ENCODE data around the gene ZNRF4.

Gene ZNRF4

GRCh38 chr19:5478925-5479588, 23.8 kb downstream of the ZNRF4 start:
- no peaks in the 10 kb centered on the region for H3K9me2 ChIP-seq (replicated peaks; ENCODE audit: insufficient read depth, low read length)

GRCh38 chr19:5479958-5480357, 24.7 kb downstream of the ZNRF4 start:
- Histone ChIP-seq H3K27me3 (ENCODE audit: low read length) (no peaks in the 10 kb centered on the region), H3K27ac (ENCODE audit: low read depth, low read length) (no peak overlapping the region), H3F3A (ENCODE audit: insufficient read depth) (no peaks in the 10 kb centered on the region), H3K4me3 (ENCODE audit: insufficient read depth, low read length, poor library complexity, severe bottlenecking) (no peak overlapping the region), H3K9me2 (replicated peaks; ENCODE audit: insufficient read depth, low read length) (no peaks in the 10 kb centered on the region), H3K9ac (ENCODE audit: low read length) (no peak overlapping the region), H4K20me1 (ENCODE audit: low read depth, low read length) (no peaks in the 10 kb centered on the region), H3K79me2 (ENCODE audit: insufficient read depth, low read length) (no peaks in the 10 kb centered on the region), H3K36me3 (ENCODE audit: low read length) (no peaks in the 10 kb centered on the region), H3K4me2 (ENCODE audit: low read depth, low read length, poor library complexity, severe bottlenecking) (no peak overlapping the region), H2AFZ (ENCODE audit: low read depth, low read length, severe bottlenecking) (no peak overlapping the region), H3K9me3 (ENCODE audit: insufficient read depth, low read length) (no peaks in the 10 kb centered on the region)
- TF ChIP-seq CTCF (IDR thresholded peaks at IDR 0.05; ENCODE audit: insufficient read depth, low read length, poor library complexity, severe bottlenecking) = no peak
- no peak for TF ChIP-seq EZH2phosphoT487 (conservative IDR thresholded peaks at IDR 0.05; ENCODE audit: low read length)

More at GRCh38 chr19:5478925-5479588, 23.8 kb downstream of the ZNRF4 start:
- no peaks in the 10 kb centered on the region for H3K9me3 ChIP-seq (ENCODE audit: insufficient read depth, low read length)
- H3K36me3 ChIP-seq (ENCODE audit: low read length) = no peaks in the 10 kb centered on the region
- H3K9ac ChIP-seq (ENCODE audit: low read length) = no peak overlapping the region
- no peak overlapping the region for H3K27ac ChIP-seq (ENCODE audit: low read depth, low read length)
- no peaks in the 10 kb centered on the region for H3K79me2 ChIP-seq (ENCODE audit: insufficient read depth, low read length)
- H3K4me3 ChIP-seq (ENCODE audit: insufficient read depth, low read length, poor library complexity, severe bottlenecking) = no peak overlapping the region
- H3K27me3 ChIP-seq (ENCODE audit: low read length) = no peaks in the 10 kb centered on the region
- no peaks in the 10 kb centered on the region for H3F3A ChIP-seq (ENCODE audit: insufficient read depth)
- H3K4me2 ChIP-seq (ENCODE audit: low read depth, low read length, poor library complexity, severe bottlenecking) = no peak overlapping the region
- H2AFZ ChIP-seq (ENCODE audit: low read depth, low read length, severe bottlenecking) = no peak overlapping the region
- H4K20me1 ChIP-seq (ENCODE audit: low read depth, low read length) = no peaks in the 10 kb centered on the region
- TF ChIP-seq EZH2phosphoT487 (conservative IDR thresholded peaks at IDR 0.05; ENCODE audit: low read length) (no peak), CTCF (IDR thresholded peaks at IDR 0.05; ENCODE audit: insufficient read depth, low read length, poor library complexity, severe bottlenecking) (no peak)

- H4K20me1 ChIP-seq (ENCODE audit: low read depth, low read length) = no peaks in the 10 kb centered on the region
- no peak overlapping the region for H3K4me3 ChIP-seq (ENCODE audit: insufficient read depth, low read length, poor library complexity, severe bottlenecking)
- H3K27me3 ChIP-seq (ENCODE audit: low read length) = no peaks in the 10 kb centered on the region
- H3K27ac ChIP-seq (ENCODE audit: low read depth, low read length) = no peak overlapping the region
- no peaks in the 10 kb centered on the region for H3K79me2 ChIP-seq (ENCODE audit: insufficient read depth, low read length)
- H3K9me3 ChIP-seq (ENCODE audit: insufficient read depth, low read length) = no peaks in the 10 kb centered on the region
- H3K9me2 ChIP-seq (replicated peaks; ENCODE audit: insufficient read depth, low read length) = no peaks in the 10 kb centered on the region
- TF ChIP-seq EZH2phosphoT487 (conservative IDR thresholded peaks at IDR 0.05; ENCODE audit: low read length) (no peak), CTCF (IDR thresholded peaks at IDR 0.05; ENCODE audit: insufficient read depth, low read length, poor library complexity, severe bottlenecking) (peak; percentile 54)
- H3K4me2 ChIP-seq (ENCODE audit: low read depth, low read length, poor library complexity, severe bottlenecking) = no peak overlapping the region
- no peak overlapping the region for H2AFZ ChIP-seq (ENCODE audit: low read depth, low read length, severe bottlenecking)
- no peaks in the 10 kb centered on the region for H3F3A ChIP-seq (ENCODE audit: insufficient read depth)
- H3K36me3 ChIP-seq (ENCODE audit: low read length) = no peaks in the 10 kb centered on the region
- no peak overlapping the region for H3K9ac ChIP-seq (ENCODE audit: low read length)
Measured at GRCh38 chr19:5480427-5480836, 25.2 kb downstream of the ZNRF4 start.

Data from SU-DHL-6 (cell line).